SK-N-SH treated with all-trans-retinoic acid at 6 μM for 48 hours (cell line): Measurements from ENCODE around the gene MMEL1.
"Not testable (repeated sequence)": the region's sequence is repeated elsewhere in the genome, so short reads cannot be mapped to it uniquely, and the experiment has no call there.

Experiments used
- ATAC-seq: fragments of 200-7000 bp; cut with Tn5 transposase; 3 replicates; pipeline ENCODE4 v1.9.1; 2020; ENCODE audit warnings: mild to moderate bottlenecking, moderate library complexity
- ARNTL ChIP-seq: fragments of 450-650 bp; formaldehyde crosslinking; IDR thresholded peaks from 2 replicates; pipeline ENCODE4 v1.5.0; 2020; ENCODE audit warnings: low read depth, mild to moderate bottlenecking, moderate library complexity, borderline replicate concordance
- BACH2 ChIP-seq: fragments of 250-450 bp; sonication (Bioruptor Pico); IDR thresholded peaks from 2 replicates; pipeline ENCODE4 v1.9.0; 2021; ENCODE audit warnings: mild to moderate bottlenecking, borderline replicate concordance
- CSDC2 ChIP-seq: fragments of 250-450 bp; sonication (Bioruptor Pico); IDR thresholded peaks from 2 replicates; pipeline ENCODE4 v1.5.0; 2020; ENCODE audit warnings: mild to moderate bottlenecking, moderate library complexity
- ESRRG ChIP-seq: fragments of 250-450 bp; sonication (Bioruptor Pico); IDR thresholded peaks from 2 replicates; pipeline ENCODE4 v1.6.1; 2021; ENCODE audit warnings: mild to moderate bottlenecking
- GLIS3 ChIP-seq: fragments of 250-450 bp; sonication (Bioruptor Pico); IDR thresholded peaks from 2 replicates; pipeline ENCODE4 v1.5.0; 2020; ENCODE audit warnings: mild to moderate bottlenecking, moderate library complexity
- OSR1 ChIP-seq: fragments of 250-450 bp; sonication (Bioruptor Pico); IDR thresholded peaks from 2 replicates; pipeline ENCODE4 v1.8.0; 2022; ENCODE audit warnings: moderate library complexity, mild to moderate bottlenecking, inconsistent platforms
- PPARA ChIP-seq: fragments of 250-450 bp; sonication (Bioruptor Pico); IDR thresholded peaks from 2 replicates; pipeline ENCODE4 v1.5.0; 2020; ENCODE audit warnings: mild to moderate bottlenecking, borderline replicate concordance
- RARB ChIP-seq: fragments of 250-450 bp; sonication (Bioruptor Pico); IDR thresholded peaks from 2 replicates; pipeline ENCODE4 v1.8.0; 2021; ENCODE audit warnings: mild to moderate bottlenecking, moderate library complexity
- SNAI2 ChIP-seq: fragments of 250-450 bp; sonication (Bioruptor Pico); IDR thresholded peaks from 2 replicates; pipeline ENCODE4 v1.5.0; 2020; ENCODE audit warnings: mild to moderate bottlenecking, moderate library complexity
- TCF4 ChIP-seq: fragments of 250-450 bp; sonication (Bioruptor Pico); IDR thresholded peaks from 2 replicates; pipeline ENCODE4 v1.8.0; 2021; ENCODE audit warnings: mild to moderate bottlenecking, moderate library complexity, borderline replicate concordance
- TOX ChIP-seq: fragments of 250-450 bp; sonication (Bioruptor Pico); IDR thresholded peaks from 2 replicates; pipeline ENCODE4 v1.8.0; 2021; ENCODE audit warnings: mild to moderate bottlenecking, moderate library complexity, borderline replicate concordance
- ZC3H10 ChIP-seq: fragments of 250-450 bp; sonication (Bioruptor Pico); IDR thresholded peaks from 2 replicates; pipeline ENCODE4 v1.5.1; 2021; ENCODE audit warnings: mild to moderate bottlenecking, moderate library complexity
- ZFP3 ChIP-seq: fragments of 250-450 bp; sonication (Bioruptor Pico); IDR thresholded peaks from 2 replicates; pipeline ENCODE4 v1.5.0; 2020; ENCODE audit warnings: mild to moderate bottlenecking, moderate library complexity
- ZFP30 ChIP-seq: fragments of 450-650 bp; formaldehyde crosslinking; IDR thresholded peaks from 2 replicates; pipeline ENCODE4 v1.5.0; 2022; ENCODE audit warnings: mild to moderate bottlenecking, moderate library complexity
- ZNF565 ChIP-seq: fragments of 450-650 bp; formaldehyde crosslinking; conservative IDR thresholded peaks from 2 replicates; pipeline ENCODE4 v1.5.0; 2020; ENCODE audit warnings: low read depth, mild to moderate bottlenecking, moderate library complexity
- ZNF70 ChIP-seq: fragments of 450-650 bp; formaldehyde crosslinking; IDR thresholded peaks from 2 replicates; pipeline ENCODE4 v1.5.0; 2020; ENCODE audit warnings: mild to moderate bottlenecking, moderate library complexity
- ZNF8 ChIP-seq: fragments of 450-650 bp; formaldehyde crosslinking; IDR thresholded peaks from 2 replicates; pipeline ENCODE4 v1.5.0; 2020; ENCODE audit warnings: mild to moderate bottlenecking, moderate library complexity
- TF ChIP-seq, protein P1 (sequence below): fragments of 250-450 bp; sonication (Bioruptor Pico); IDR thresholded peaks from 2 replicates; pipeline ENCODE4 v1.5.1; 2020; ENCODE audit warnings: low read depth, mild to moderate bottlenecking, moderate library complexity
- TF ChIP-seq, protein P2 (sequence below): fragments of 250-450 bp; sonication (Bioruptor Pico); IDR thresholded peaks from 2 replicates; pipeline ENCODE4 v1.5.0; 2020; ENCODE audit warnings: mild to moderate bottlenecking, moderate library complexity
- TF ChIP-seq, protein P3 (sequence below): fragments of 250-450 bp; sonication (Bioruptor Pico); IDR thresholded peaks from 2 replicates; pipeline ENCODE4 v1.8.0; 2020; ENCODE audit warnings: mild to moderate bottlenecking, moderate library complexity, borderline replicate concordance
- TF ChIP-seq, protein P4 (sequence below): fragments of 250-450 bp; sonication (Bioruptor Pico); IDR thresholded peaks from 2 replicates; pipeline ENCODE4 v1.8.0; 2021; ENCODE audit warnings: low read depth, mild to moderate bottlenecking, moderate library complexity, borderline replicate concordance

The MMEL1 gene

DNA sequence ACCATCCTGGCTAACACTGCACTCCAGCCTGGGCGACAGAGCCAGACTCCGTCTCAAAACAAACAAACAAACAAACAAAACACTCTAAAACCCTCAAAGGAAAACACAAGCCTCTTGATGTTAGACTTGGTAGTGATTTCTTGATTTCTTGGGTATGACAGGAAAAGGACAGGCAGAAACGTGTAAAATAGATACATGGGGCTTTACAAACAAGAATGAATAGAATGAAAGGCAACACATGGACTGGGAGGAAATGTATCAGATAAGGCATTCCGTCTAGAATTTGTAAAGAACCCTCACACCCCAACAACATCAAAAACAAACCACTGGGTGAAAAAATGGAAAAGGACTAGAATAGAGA lies 54.1 kb downstream of the MMEL1 start:
- ATAC-seq, result no peak
- TF ChIP-seq ZFP3 (CRISPR knock-in tag) (no peak), ZC3H10 (CRISPR knock-in tag) (no peak), TOX (CRISPR knock-in tag) (no peak), OSR1 (CRISPR knock-in tag) (no peak), SNAI2 (CRISPR knock-in tag) (no peak), ARNTL (no peak), ZFP30 (CRISPR knock-in tag) (no peak), PPARA (no peak), RARB (CRISPR knock-in tag) (no peak), ZNF565 (CRISPR knock-in tag) (no peak), ZNF70 (CRISPR knock-in tag) (no peak), ZNF8 (CRISPR knock-in tag) (no peak), TCF4 (CRISPR knock-in tag) (no peak)
- TF ChIP-seq, protein P1, sequence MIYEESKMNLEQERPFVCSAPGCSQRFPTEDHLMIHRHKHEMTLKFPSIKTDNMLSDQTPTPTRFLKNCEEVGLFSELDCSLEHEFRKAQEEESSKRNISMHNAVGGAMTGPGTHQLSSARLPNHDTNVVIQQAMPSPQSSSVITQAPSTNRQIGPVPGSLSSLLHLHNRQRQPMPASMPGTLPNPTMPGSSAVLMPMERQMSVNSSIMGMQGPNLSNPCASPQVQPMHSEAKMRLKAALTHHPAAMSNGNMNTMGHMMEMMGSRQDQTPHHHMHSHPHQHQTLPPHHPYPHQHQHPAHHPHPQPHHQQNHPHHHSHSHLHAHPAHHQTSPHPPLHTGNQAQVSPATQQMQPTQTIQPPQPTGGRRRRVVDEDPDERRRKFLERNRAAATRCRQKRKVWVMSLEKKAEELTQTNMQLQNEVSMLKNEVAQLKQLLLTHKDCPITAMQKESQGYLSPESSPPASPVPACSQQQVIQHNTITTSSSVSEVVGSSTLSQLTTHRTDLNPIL (CRISPR knock-in tag), result no peak
- TF ChIP-seq, protein P2, sequence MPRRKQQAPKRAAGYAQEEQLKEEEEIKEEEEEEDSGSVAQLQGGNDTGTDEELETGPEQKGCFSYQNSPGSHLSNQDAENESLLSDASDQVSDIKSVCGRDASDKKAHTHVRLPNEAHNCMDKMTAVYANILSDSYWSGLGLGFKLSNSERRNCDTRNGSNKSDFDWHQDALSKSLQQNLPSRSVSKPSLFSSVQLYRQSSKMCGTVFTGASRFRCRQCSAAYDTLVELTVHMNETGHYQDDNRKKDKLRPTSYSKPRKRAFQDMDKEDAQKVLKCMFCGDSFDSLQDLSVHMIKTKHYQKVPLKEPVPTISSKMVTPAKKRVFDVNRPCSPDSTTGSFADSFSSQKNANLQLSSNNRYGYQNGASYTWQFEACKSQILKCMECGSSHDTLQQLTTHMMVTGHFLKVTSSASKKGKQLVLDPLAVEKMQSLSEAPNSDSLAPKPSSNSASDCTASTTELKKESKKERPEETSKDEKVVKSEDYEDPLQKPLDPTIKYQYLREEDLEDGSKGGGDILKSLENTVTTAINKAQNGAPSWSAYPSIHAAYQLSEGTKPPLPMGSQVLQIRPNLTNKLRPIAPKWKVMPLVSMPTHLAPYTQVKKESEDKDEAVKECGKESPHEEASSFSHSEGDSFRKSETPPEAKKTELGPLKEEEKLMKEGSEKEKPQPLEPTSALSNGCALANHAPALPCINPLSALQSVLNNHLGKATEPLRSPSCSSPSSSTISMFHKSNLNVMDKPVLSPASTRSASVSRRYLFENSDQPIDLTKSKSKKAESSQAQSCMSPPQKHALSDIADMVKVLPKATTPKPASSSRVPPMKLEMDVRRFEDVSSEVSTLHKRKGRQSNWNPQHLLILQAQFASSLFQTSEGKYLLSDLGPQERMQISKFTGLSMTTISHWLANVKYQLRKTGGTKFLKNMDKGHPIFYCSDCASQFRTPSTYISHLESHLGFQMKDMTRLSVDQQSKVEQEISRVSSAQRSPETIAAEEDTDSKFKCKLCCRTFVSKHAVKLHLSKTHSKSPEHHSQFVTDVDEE (CRISPR knock-in tag), result no peak
- TF ChIP-seq, protein P3, sequence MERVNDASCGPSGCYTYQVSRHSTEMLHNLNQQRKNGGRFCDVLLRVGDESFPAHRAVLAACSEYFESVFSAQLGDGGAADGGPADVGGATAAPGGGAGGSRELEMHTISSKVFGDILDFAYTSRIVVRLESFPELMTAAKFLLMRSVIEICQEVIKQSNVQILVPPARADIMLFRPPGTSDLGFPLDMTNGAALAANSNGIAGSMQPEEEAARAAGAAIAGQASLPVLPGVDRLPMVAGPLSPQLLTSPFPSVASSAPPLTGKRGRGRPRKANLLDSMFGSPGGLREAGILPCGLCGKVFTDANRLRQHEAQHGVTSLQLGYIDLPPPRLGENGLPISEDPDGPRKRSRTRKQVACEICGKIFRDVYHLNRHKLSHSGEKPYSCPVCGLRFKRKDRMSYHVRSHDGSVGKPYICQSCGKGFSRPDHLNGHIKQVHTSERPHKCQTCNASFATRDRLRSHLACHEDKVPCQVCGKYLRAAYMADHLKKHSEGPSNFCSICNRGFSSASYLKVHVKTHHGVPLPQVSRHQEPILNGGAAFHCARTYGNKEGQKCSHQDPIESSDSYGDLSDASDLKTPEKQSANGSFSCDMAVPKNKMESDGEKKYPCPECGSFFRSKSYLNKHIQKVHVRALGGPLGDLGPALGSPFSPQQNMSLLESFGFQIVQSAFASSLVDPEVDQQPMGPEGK (CRISPR knock-in tag), result no peak
- TF ChIP-seq, protein P4, sequence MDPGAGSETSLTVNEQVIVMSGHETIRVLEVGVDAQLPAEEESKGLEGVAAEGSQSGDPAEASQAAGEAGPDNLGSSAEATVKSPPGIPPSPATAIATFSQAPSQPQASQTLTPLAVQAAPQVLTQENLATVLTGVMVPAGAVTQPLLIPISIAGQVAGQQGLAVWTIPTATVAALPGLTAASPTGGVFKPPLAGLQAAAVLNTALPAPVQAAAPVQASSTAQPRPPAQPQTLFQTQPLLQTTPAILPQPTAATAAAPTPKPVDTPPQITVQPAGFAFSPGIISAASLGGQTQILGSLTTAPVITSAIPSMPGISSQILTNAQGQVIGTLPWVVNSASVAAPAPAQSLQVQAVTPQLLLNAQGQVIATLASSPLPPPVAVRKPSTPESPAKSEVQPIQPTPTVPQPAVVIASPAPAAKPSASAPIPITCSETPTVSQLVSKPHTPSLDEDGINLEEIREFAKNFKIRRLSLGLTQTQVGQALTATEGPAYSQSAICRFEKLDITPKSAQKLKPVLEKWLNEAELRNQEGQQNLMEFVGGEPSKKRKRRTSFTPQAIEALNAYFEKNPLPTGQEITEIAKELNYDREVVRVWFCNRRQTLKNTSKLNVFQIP, result no peak

DNA sequence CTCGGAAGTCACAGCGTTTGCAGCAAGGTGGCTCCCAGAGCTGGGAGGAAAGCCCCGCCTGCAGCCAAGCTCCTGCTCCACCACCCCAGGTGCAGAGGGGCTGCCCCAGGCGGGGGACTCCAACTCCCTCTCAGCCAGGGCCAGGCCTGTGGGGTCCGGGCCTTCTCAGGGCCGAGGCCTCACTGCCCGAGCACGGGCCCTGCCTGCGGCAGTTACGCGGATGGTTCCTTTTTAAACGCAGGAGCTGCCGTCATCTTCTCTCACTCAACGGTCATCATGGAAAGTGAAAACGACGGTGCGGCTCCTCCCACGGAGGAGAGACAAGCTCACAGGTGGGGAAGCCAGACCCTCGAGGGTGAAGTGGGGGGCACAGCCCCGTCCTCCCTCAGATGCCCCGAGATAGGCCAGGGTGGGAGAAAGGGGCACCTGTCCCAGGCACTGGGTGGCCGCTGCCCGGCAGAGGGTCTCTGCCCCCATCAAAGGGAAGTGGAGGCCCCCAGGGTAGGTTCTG lies 55.2 kb downstream of the MMEL1 start:
- not testable (repeated sequence) for ATAC-seq

DNA sequence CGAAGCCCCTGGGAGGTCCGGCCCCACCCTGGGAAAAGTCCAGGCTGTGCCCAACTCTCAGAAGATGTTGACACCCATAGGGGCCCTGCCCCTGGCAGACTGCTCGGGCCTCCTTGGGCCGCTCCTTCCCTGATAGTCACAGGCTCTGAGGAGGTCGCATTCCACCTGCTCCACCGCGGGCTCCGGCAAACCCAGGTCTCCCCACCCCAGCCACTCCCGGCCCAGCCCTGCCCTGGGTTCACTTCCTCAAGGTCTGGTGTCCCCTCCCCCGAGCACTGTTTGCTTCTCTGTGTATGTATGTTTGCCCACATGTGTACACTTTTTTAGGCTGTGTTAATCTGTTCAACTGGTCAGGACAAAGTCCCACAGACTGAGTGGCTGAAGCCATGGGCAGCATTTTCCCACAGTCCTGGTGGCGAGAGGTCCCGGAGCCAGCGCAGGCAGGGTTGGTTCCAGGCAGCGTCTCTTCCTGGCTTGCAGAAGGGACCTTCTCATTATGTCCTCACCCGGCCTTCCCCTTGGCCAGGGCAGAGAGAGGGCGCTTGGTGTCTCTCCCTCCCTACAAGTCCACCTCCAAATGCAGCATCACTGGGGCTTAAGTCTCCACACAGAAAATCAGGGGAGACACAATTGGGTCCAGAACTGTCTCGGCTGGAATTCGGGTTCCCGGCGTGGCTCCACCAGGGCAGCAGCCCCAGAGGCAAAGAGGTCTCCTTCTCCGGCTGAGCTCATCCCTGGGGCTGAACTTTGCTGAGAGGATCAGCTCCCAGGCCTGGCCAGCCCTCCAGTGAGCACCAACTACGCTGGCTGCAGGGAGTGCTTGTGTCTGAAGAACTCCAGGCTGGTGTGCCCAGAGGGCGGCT lies 56.8 kb downstream of the MMEL1 start:
- no peak for TF ChIP-seq RARB (CRISPR knock-in tag)
- TF ChIP-seq BACH2 (CRISPR knock-in tag), result no peak
- TF ChIP-seq TCF4 (CRISPR knock-in tag), result no peak
- ATAC-seq, result no peak

DNA sequence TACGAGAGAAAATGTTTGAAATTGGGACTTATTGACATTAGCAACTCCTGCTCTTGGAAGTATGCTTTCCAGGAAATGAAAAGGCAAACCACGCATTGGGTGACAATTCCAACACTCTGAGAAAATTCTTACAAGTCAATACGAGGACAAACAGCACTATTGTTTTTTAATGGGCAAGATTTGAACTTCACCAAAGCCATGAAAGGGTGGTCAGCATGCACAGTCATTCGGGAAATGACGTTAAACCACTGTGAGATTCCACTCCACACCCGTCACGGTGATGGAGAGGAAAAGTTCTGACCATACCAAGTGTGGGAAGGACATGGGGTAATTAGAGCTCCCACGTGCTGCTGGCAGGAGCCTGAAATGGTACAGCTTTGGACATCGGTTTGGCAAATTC lies 58.5 kb downstream of the MMEL1 start:
- ATAC-seq, result no peak
- TF ChIP-seq OSR1 (CRISPR knock-in tag), result no peak
- TF ChIP-seq BACH2 (CRISPR knock-in tag), result no peak
- no peak for TF ChIP-seq ZFP3 (CRISPR knock-in tag)
- no peak for TF ChIP-seq ZNF70 (CRISPR knock-in tag)
- TF ChIP-seq, protein P1 (CRISPR knock-in tag), result no peak
- no peak for TF ChIP-seq TCF4 (CRISPR knock-in tag)
- TF ChIP-seq, protein P2 (CRISPR knock-in tag), result no peak
- no peak for TF ChIP-seq ZFP30 (CRISPR knock-in tag)
- no peak for TF ChIP-seq CSDC2 (CRISPR knock-in tag)
- no peak for TF ChIP-seq GLIS3 (CRISPR knock-in tag)
- TF ChIP-seq SNAI2 (CRISPR knock-in tag), result no peak
- no peak for TF ChIP-seq ZNF8 (CRISPR knock-in tag)
- TF ChIP-seq ESRRG (CRISPR knock-in tag), result no peak
- TF ChIP-seq RARB (CRISPR knock-in tag), result no peak
